Activated gamma-delta T cell treated with anti-CD3 and anti-CD28 coated beads, Interleukin-2, amount 50 U/mL, for 16 hours (primary cell): ENCODE data around the gene OPN5.

Experiments used
- DNase-seq: peaks from one replicate; pipeline ENCODE4 v3.0.0-alpha.2; 2020; ENCODE audit warnings: low read depth

OPN5 gene

DNA sequence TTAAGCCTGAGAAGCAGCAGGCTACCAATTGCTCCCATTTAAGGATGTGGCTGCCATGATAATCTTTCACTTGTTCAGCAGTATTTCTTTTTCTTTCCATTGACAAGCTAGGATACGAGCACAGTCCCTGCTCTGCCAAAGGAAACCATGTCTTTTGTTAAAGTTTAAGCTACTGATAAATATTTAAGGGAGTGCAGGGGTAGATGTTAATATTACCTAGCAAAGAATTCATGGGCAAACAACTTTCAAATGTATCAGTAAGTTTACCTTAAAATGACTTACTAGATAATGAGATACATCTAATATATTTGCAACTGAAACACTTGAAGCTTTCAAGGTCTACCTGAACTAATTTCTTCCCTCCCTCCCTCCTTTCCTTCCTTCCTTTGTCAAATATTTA is 77.3 kb downstream of the OPN5 start:
- no peak for DNase-seq

DNA sequence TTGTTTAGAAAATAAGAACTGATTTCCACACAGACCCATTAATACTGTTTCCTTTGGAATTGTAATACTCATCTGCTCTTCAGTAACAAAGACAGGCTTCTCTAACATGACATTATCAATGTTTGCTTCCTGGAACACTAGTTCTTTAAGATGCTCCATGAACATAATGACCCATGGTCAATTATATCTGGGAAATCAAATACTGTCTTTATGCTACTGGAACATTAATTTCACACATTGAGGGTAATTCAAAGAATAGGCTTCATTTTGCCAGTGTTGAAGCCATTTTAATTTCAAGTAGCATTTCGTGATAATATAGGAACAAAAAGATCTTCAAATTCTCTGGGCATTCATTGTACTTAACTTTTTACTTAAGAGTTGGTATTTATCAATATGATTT is 80.9 kb downstream of the OPN5 start:
- no peak for DNase-seq

GRCh38 chr6:47865206-47865605 is 83.4 kb downstream of the OPN5 start:
- no peak for DNase-seq

- DNase-seq = no peak
These were observed 93.8 kb downstream of the OPN5 start for GRCh38 chr6:47875593-47875992.
